ENCODE data around the gene NHERF2. TPM values are rescaled to one million over a fixed set of nuclear protein-coding genes. Genes with fewer than 3 reads are reported as not detected.

NHERF2 gene
- total RNA-seq = 183 TPM
- long read RNA-seq, transcript SLC9A3R2-202 (7 exons, 1,564 nt) = minor isoform, 21 of 176 reads
- long read RNA-seq, transcript SLC9A3R2-208 (6 exons, 1,199 nt) = minor isoform, 26 of 176 reads
- long read RNA-seq, transcript SLC9A3R2-205 (5 exons, 1,087 nt) = minor isoform, 9 of 176 reads
- long read RNA-seq, transcript SLC9A3R2-201 (7 exons, 2,194 nt) = major isoform, 58 of 176 reads
- long read RNA-seq, partial matches to known transcripts = 15 of 176 reads
- long read RNA-seq, other reads (novel, unspliced or antisense) = 31 of 176 reads

GRCh38 chr16:2026461-2027023, at the start of gene NHERF2:
NHERF2 (plus strand) TSS chr16:2026902; CDS start chr16:2027006, 104 bp downstream.
- intact Hi-C loops (cut with DNase I) = loop anchor here (10.0 kb wide), 1 partner anchor 478 kb away; no protein-coding TSS in a partner anchor

DNA sequence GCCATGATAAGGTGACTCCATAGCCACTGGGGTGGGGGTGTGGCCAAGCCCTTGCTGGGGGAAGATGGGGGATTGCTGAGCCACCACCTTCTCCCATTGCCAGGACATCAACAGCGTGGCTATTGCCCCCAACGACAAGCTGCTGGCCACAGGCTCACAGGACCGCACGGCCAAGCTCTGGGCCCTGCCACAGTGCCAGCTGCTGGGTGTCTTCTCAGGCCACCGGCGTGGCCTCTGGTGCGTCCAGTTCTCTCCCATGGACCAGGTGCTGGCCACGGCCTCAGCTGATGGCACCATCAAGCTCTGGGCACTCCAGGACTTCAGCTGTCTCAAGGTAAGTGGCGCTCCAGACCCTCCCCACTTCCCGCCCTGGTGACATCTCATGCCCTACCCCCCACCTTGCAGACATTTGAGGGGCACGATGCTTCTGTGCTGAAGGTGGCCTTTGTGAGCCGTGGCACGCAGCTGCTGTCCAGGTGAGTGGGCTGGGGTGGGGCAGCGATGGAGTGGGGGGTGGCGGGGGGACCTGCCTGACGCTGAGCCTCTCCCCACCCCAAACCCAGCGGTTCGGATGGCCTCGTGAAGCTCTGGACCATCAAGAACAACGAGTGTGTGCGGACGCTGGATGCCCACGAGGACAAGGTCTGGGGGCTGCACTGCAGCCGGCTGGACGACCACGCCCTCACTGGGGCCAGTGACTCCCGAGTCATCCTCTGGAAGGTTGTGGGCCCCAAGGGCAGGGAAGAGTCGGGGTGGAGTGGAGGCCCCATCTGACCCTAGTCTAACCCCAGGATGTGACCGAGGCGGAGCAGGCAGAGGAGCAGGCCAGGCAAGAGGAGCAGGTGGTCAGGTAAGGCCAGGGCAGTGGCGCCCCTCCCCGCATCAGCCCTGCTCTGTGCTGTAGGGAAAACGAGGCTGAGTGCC, 49.5 kb upstream of the NHERF2 start:
- intact Hi-C loops (cut with DNase I) = no loop called here
- no peak for DNase-seq (ENCODE audit: low spot score)

More at GRCh38 chr16:2026461-2027023, at the start of gene NHERF2:
- no peak for DNase-seq (ENCODE audit: low spot score)

- DNase-seq (ENCODE audit: low spot score) = no peak
- intact Hi-C loops (cut with DNase I) = no loop called here
Measured at GRCh38 chr16:1977875-1978268, 48.8 kb upstream of the NHERF2 start.

GRCh38 chr16:1978476-1979120, 48.1 kb upstream of the NHERF2 start:
- no peak for DNase-seq (ENCODE audit: low spot score)
- intact Hi-C loops (cut with DNase I) = no loop called here

GRCh38 chr16:1979271-1980029, 47.3 kb upstream of the NHERF2 start:
- intact Hi-C loops (cut with DNase I) = no loop called here
- no peak for DNase-seq (ENCODE audit: low spot score)

GRCh38 chr16:1980030-1980769, 46.5 kb upstream of the NHERF2 start:
- intact Hi-C loops (cut with DNase I) = no loop called here
- no peak for DNase-seq (ENCODE audit: low spot score)

- intact Hi-C loops (cut with DNase I) = no loop called here
- no peak for DNase-seq (ENCODE audit: low spot score)
Measured at GRCh38 chr16:1980770-1981087, 46.0 kb upstream of the NHERF2 start.

- intact Hi-C loops (cut with DNase I) = no loop called here
- DNase-seq (ENCODE audit: low spot score) = no peak
Measured at GRCh38 chr16:1981398-1981836, 45.3 kb upstream of the NHERF2 start, which contains the start of gene NOXO1. NOXO1 (minus strand) TSS chr16:1981469; CDS start chr16:1981179, 290 bp downstream.

- no peak for DNase-seq (ENCODE audit: low spot score)
- intact Hi-C loops (cut with DNase I) = no loop called here
Measured at GRCh38 chr16:1982013-1982433, 44.7 kb upstream of the NHERF2 start.

- intact Hi-C loops (cut with DNase I) = no loop called here
- DNase-seq (ENCODE audit: low spot score) = no peak
Measured at GRCh38 chr16:1982991-1983543, 43.6 kb upstream of the NHERF2 start.

GRCh38 chr16:1983544-1984346, 43.0 kb upstream of the NHERF2 start, which contains the start of gene GFER:
GFER (plus strand) TSS chr16:1984193; CDS start chr16:1984219, 26 bp downstream.
- DNase-seq (ENCODE audit: low spot score) = peak; percentile 95
- intact Hi-C loops (cut with DNase I) = no loop called here

DNA sequence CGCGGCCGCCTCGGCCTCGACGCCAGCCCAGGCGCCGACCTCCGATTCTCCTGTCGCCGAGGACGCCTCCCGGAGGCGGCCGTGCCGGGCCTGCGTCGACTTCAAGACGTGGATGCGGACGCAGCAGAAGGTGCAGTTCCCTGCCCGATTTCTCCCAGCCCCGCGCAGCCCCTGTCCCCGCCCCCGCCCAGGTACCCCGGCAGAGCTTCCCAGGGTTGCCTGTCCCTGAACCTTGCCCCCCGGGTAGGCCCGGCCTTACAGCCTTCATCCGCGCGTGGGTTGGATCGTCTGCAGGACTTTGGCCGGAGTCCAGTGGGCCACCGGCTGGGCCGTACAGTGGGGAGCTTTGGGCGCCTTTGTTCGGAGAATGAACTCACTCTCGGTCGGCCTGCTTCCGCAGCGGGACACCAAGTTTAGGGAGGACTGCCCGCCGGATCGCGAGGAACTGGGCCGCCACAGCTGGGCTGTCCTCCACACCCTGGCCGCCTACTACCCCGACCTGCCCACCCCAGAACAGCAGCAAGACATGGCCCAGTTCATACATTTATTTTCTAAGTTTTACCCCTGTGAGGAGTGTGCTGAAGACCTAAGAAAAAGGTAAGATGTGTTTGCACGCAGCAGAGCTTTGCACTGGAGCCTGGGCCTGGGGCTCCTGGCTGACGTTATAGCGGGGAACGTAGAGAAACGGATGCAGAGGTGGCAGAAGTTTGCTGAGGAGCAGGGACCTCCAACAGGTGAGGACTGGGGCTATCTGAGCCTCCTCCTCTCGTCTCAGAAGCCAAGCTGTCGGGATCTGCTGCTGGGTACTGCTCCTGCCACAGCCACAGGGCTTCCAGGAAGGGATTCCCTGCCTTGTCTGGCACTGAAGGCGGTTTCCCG, 42.1 kb upstream of the NHERF2 start:
- intact Hi-C loops (cut with DNase I) = no loop called here
- no peak for DNase-seq (ENCODE audit: low spot score)

- no peak for DNase-seq (ENCODE audit: low spot score)
- intact Hi-C loops (cut with DNase I) = no loop called here
Measured at GRCh38 chr16:1985466-1986150, 41.1 kb upstream of the NHERF2 start.

DNA sequence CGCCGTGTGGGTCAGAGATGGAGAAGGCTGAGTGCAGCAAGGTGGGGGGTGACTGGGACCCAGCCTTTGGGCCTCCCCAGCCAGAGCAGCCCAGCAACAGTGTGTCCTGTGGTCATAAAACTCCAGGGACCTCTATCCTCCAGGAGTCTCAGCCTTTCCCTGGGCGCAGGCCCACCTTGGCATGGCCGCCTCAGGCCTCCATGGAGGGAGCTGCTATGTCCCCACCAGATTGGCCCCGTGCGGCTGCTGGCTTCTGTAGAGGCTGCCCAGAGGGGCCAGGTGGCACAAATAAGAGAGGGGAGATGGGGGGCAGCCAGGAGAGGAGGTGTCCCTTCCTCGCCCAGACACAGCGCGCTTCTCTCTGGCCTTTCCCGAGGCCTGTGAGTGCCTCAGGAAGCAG, 39.5 kb upstream of the NHERF2 start:
- DNase-seq (ENCODE audit: low spot score) = no peak
- intact Hi-C loops (cut with DNase I) = no loop called here

DNA sequence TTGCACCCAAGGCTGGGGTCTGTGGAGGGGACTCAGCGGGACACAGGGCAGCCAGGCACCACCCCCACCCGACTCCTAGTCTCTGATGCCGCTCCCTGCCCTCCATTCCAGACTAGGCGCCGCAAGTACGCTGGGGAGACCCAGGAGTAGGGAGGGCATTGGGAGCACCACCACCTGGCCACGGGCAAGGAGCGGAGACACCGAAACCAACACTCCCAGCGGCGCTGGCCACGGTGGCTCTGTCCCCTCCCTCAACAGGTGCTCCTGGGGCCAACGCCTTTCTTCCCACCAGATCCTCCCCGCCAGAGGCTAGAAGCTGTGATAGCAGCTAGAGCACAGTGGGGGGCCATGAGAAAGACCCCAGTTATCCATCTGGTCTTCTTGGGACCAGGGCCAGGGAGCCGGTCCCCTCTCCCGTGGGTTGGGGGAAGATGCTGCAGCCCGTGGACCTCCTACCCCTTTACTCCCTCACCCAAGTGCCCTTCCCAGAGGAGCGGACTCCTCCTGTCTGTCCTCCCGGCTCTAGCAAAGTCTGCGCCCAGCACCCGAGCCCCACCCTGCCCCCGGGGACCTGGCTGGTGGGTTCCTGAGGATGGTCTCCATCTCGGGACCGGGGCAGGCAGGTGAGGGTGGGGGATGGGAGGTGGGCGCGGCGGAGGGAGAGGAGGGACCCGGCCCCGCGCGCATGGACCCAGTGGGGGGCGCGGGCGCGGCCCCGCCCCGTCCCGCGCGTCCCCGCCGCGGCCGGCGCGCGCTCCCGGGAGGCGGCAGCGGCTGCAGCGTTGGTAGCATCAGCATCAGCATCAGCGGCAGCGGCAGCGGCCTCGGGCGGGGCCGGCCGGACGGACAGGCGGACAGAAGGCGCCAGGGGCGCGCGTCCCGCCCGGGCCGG, 37.2 kb upstream of the NHERF2 start, which contains the start of gene SYNGR3:
Gene SYNGR3, plus strand, starts transcription at position 762 of the 892 bp plus-strand sequence. CDS start 133 bp downstream, outside the sequence.
- DNase-seq (ENCODE audit: low spot score) = no peak
- intact Hi-C loops (cut with DNase I) = no loop called here

Measured in cardiac septum (tissue), 1 donor.